HEK293 (cell line): Measurements from ENCODE around the gene TRIM7.

Source experiments
- AEBP2 ChIP-seq: fragments of 450-650 bp; formaldehyde crosslinking; IDR thresholded peaks from 2 replicates; pipeline ENCODE4 v1.5.1; 2016; ENCODE audit warnings: missing biosample characterization, missing genetic modification characterization, borderline replicate concordance
- ELK4 ChIP-seq: IDR thresholded peaks from 2 replicates; pipeline ENCODE4 v1.6.1; 2011; ENCODE audit warnings: mild to moderate bottlenecking, low read depth, low read length, borderline replicate concordance
- HIC1 ChIP-seq: fragments of 450-650 bp; formaldehyde crosslinking; IDR thresholded peaks from 2 replicates; pipeline ENCODE4 v1.5.1; 2016; ENCODE audit warnings: missing biosample characterization, missing genetic modification characterization
- INSM2 ChIP-seq: fragments of 450-650 bp; formaldehyde crosslinking; IDR thresholded peaks from 2 replicates; pipeline ENCODE4 v1.5.1; 2016; ENCODE audit warnings: missing biosample characterization, missing genetic modification characterization
- KLF9 ChIP-seq: fragments of 450-650 bp; formaldehyde crosslinking; IDR thresholded peaks from 2 replicates; pipeline ENCODE4 v1.5.1; 2016; ENCODE audit warnings: missing biosample characterization, missing genetic modification characterization, low read depth
- PRDM4 ChIP-seq: fragments of 450-650 bp; formaldehyde crosslinking; IDR thresholded peaks from 2 replicates; pipeline ENCODE4 v1.5.1; 2017; ENCODE audit warnings: missing biosample characterization, missing genetic modification characterization
- SCRT1 ChIP-seq: fragments of 450-650 bp; formaldehyde crosslinking; IDR thresholded peaks from 2 replicates; pipeline ENCODE4 v1.5.1; 2016; ENCODE audit warnings: missing biosample characterization, missing genetic modification characterization, borderline replicate concordance
- TSHZ1 ChIP-seq: fragments of 450-650 bp; formaldehyde crosslinking; IDR thresholded peaks from 2 replicates; pipeline ENCODE4 v1.5.1; 2016; ENCODE audit warnings: missing biosample characterization, missing genetic modification characterization, borderline replicate concordance
- YY1 ChIP-seq: fragments of 450-650 bp; formaldehyde crosslinking; IDR thresholded peaks from 2 replicates; pipeline ENCODE4 v1.5.1; 2018; ENCODE audit warnings: missing biosample characterization, missing genetic modification characterization
- ZBTB48 ChIP-seq: fragments of 450-650 bp; formaldehyde crosslinking; IDR thresholded peaks from 2 replicates; pipeline ENCODE4 v1.5.1; 2016; ENCODE audit warnings: missing biosample characterization, missing genetic modification characterization
- ZBTB6 ChIP-seq: fragments of 450-650 bp; formaldehyde crosslinking; IDR thresholded peaks from 2 replicates; pipeline ENCODE4 v1.5.1; 2017; ENCODE audit warnings: missing biosample characterization, missing genetic modification characterization
- ZIC2 ChIP-seq: fragments of 450-650 bp; formaldehyde crosslinking; IDR thresholded peaks from 2 replicates; pipeline ENCODE4 v1.5.1; 2016; ENCODE audit warnings: missing biosample characterization, missing genetic modification characterization
- ZNF121 ChIP-seq: fragments of 450-650 bp; formaldehyde crosslinking; IDR thresholded peaks from 2 replicates; pipeline ENCODE4 v1.5.1; 2016; ENCODE audit warnings: missing biosample characterization, missing genetic modification characterization
- ZNF311 ChIP-seq: fragments of 450-650 bp; formaldehyde crosslinking; IDR thresholded peaks from 2 replicates; pipeline ENCODE4 v1.5.1; 2017; ENCODE audit warnings: missing biosample characterization, missing genetic modification characterization, borderline replicate concordance
- ZNF335 ChIP-seq: fragments of 450-650 bp; formaldehyde crosslinking; conservative IDR thresholded peaks from 2 replicates; pipeline ENCODE4 v1.5.1; 2016; ENCODE audit warnings: missing biosample characterization, missing genetic modification characterization
- ZNF341 ChIP-seq: fragments of 450-650 bp; formaldehyde crosslinking; IDR thresholded peaks from 2 replicates; pipeline ENCODE4; 2016; ENCODE audit warnings: low read depth, missing biosample characterization, missing genetic modification characterization
- ZNF366 ChIP-seq: fragments of 450-650 bp; formaldehyde crosslinking; conservative IDR thresholded peaks from 2 replicates; pipeline ENCODE4 v1.5.1; 2016; ENCODE audit warnings: missing biosample characterization, missing genetic modification characterization
- ZNF423 ChIP-seq: fragments of 450-650 bp; formaldehyde crosslinking; IDR thresholded peaks from 2 replicates; pipeline ENCODE4 v1.5.1; 2016; ENCODE audit warnings: missing biosample characterization, missing genetic modification characterization
- ZNF426 ChIP-seq: fragments of 450-650 bp; formaldehyde crosslinking; IDR thresholded peaks from 2 replicates; pipeline ENCODE4 v1.5.1; 2017; ENCODE audit warnings: missing biosample characterization, missing genetic modification characterization, mild to moderate bottlenecking, inconsistent platforms, moderate library complexity
- ZNF473 ChIP-seq: fragments of 450-650 bp; formaldehyde crosslinking; IDR thresholded peaks from 2 replicates; pipeline ENCODE4 v1.5.1; 2017; ENCODE audit warnings: missing biosample characterization, missing genetic modification characterization
- ZNF510 ChIP-seq: fragments of 450-650 bp; formaldehyde crosslinking; IDR thresholded peaks from 2 replicates; pipeline ENCODE4 v1.5.1; 2018; ENCODE audit warnings: mild to moderate bottlenecking, missing genetic modification characterization, missing biosample characterization; ENCODE audit not compliant: insufficient replicate concordance
- ZNF561 ChIP-seq: fragments of 450-650 bp; IDR thresholded peaks from 2 replicates; pipeline ENCODE4 v1.5.1; 2018; ENCODE audit warnings: missing biosample characterization, missing genetic modification characterization, borderline replicate concordance
- ZNF629 ChIP-seq: fragments of 450-650 bp; formaldehyde crosslinking; IDR thresholded peaks from 2 replicates; pipeline ENCODE4 v1.5.1; 2017; ENCODE audit warnings: missing biosample characterization, missing genetic modification characterization
- ZNF776 ChIP-seq: fragments of 450-650 bp; formaldehyde crosslinking; IDR thresholded peaks from 2 replicates; pipeline ENCODE4 v1.5.0; 2017; ENCODE audit warnings: missing biosample characterization, missing genetic modification characterization, borderline replicate concordance

TRIM7 gene

GRCh38 chr5:181191526-181192336, 13.3 kb downstream of the TRIM7 start (continued):
- TF ChIP-seq AEBP2 (no peak), ZNF629 (tag by site-specific recombination) (peak; percentile 73), KLF9 (tag by site-specific recombination) (peak; percentile 47), ZIC2 (tag by site-specific recombination) (peak; percentile 43), ZNF341 (tag by site-specific recombination) (no peak), HIC1 (no peak), YY1 (peak; percentile 81; the same call in 1 of the 2 replicates), ZBTB6 (tag by site-specific recombination) (peak; percentile 70; the same call in 1 of the 2 replicates), ZNF561 (tag by site-specific recombination) (peak; percentile 75), INSM2 (tag by site-specific recombination) (no peak), ZNF510 (no peak), ZNF311 (no peak), ZNF121 (no peak), SCRT1 (tag by site-specific recombination) (no peak), ZNF366 (tag by site-specific recombination) (peak; percentile 86), ZNF776 (no peak), ZNF423 (no peak), ZNF335 (tag by site-specific recombination) (peak; percentile 76), ZNF473 (tag by site-specific recombination) (no peak), ZNF426 (tag by site-specific recombination) (no peak), TSHZ1 (tag by site-specific recombination) (no peak), ZBTB48 (tag by site-specific recombination) (0 out of 2 replicates have a peak, but pooled peaks have one; percentile 18), ELK4 (no peak), PRDM4 (tag by site-specific recombination) (0 out of 2 replicates have a peak, but pooled peaks have one; percentile 8)
